ENCODE measurements around the gene DAGLA. TPM values are rescaled to one million over a fixed set of nuclear protein-coding genes. Genes with fewer than 3 reads are reported as not detected.

The DAGLA gene
- total and polyA plus RNA-seq, 2 of the 13 experiments (the other 11 are each of a cell fraction or from before 2014, with no cell fraction given), result 2.6 to 3.9 TPM

- TF ChIP-seq GRHL1 (CRISPR knock-in tag; conservative IDR thresholded peaks at IDR 0.05) (no peak), SP2 (CRISPR knock-in tag; IDR thresholded peaks at IDR 0.05) (peak; percentile 20; the same call in 1 of the 2 replicates), TBX3 (IDR thresholded peaks at IDR 0.05; ENCODE audit: borderline replicate concordance) (no peak), NKX3-1 (CRISPR knock-in tag; IDR thresholded peaks at IDR 0.05) (no peak), ZBED4 (CRISPR knock-in tag; IDR thresholded peaks at IDR 0.05; ENCODE audit: borderline replicate concordance) (no peak), PRDM4 (CRISPR knock-in tag; IDR thresholded peaks at IDR 0.05; ENCODE audit: borderline replicate concordance) (no peak), DDIT3 (CRISPR knock-in tag; IDR thresholded peaks at IDR 0.05) (no peak), MAF1 (CRISPR knock-in tag; IDR thresholded peaks at IDR 0.05; ENCODE audit: borderline replicate concordance) (no peak), ZNF678 (CRISPR knock-in tag; IDR thresholded peaks at IDR 0.05) (no peak), SOX6 (IDR thresholded peaks at IDR 0.05) (no peak), SOX6 (CRISPR knock-in tag; IDR thresholded peaks at IDR 0.05) (no peak), TRIM22 (IDR thresholded peaks at IDR 0.05) (no peak), KDM3A (CRISPR knock-in tag; IDR thresholded peaks at IDR 0.05; ENCODE audit: low read depth) (0 out of 2 replicates have a peak, but pooled peaks have one; percentile 46), ZNF597 (CRISPR knock-in tag; IDR thresholded peaks at IDR 0.05) (no peak), FOXO1 (CRISPR knock-in tag; IDR thresholded peaks at IDR 0.05) (no peak)
Observed at GRCh38 chr11:61679893-61680621, at the start of gene DAGLA (continued).
